HEK293 (cell line): ENCODE measurements around the gene PTRHD1.
A peak's percentile ranks its signal among the peaks of the same experiment; 100 is the strongest.

Experiments used
- CTCF ChIA-PET: fragments of 350-600 bp; formaldehyde crosslinking; extraction: SDS; loops from one replicate; lab custom pipeline; 2021; ENCODE audit warnings: antibody characterized with exemption; lab: Yijun Ruan, JAX
- POLR2A ChIA-PET: fragments of 300-600 bp; formaldehyde crosslinking; extraction: SDS; loops from one replicate; lab custom pipeline; 2020; ENCODE audit warnings: antibody characterized with exemption, inconsistent platforms; lab: Yijun Ruan, JAX
- H3K27ac ChIP-seq: fragments of 200-500 bp; sonication (Bioruptor generic); 2 replicates; pipeline ENCODE4 v1.5.1; 2014; ENCODE audit warnings: low read depth, low read length, control low read depth, inconsistent platforms; ENCODE audit errors: extremely low read depth
- H3K36me3 ChIP-seq, 2 experiments: fragments of 200-500 bp in 1 of 2; sonication (Bioruptor generic) in 1 of 2; 1 replicate in 1 of 2; 2 replicates in 1 of 2; pipeline ENCODE4 v1.5.1; 2014 to 2017; ENCODE audit warnings: inconsistent platforms in 2 of 2, low read length in 2 of 2; ENCODE audit not compliant: control insufficient read depth in 2 of 2, insufficient read depth in 1 of 2
- H3K4me1 ChIP-seq: fragments of 200-500 bp; sonication (Bioruptor generic); 2 replicates; pipeline ENCODE4 v1.5.1; 2014; ENCODE audit warnings: mild to moderate bottlenecking, low read length, inconsistent platforms; ENCODE audit not compliant: control insufficient read depth, insufficient read depth
- H3K4me3 ChIP-seq: 2 replicates; pipeline ENCODE4 v1.5.1; 2011; ENCODE audit warnings: low read depth, mild to moderate bottlenecking, control low read depth, low read length, moderate library complexity
- H3K9me3 ChIP-seq: fragments of 200-500 bp; sonication (Bioruptor generic); 2 replicates; pipeline ENCODE4 v1.5.1; 2014; ENCODE audit warnings: low read depth, low read length, inconsistent platforms; ENCODE audit not compliant: control insufficient read depth, insufficient read depth
- HOXD13 ChIP-seq: sonication (generic); formaldehyde crosslinking; IDR thresholded peaks from 2 replicates; pipeline ENCODE4 v1.8.0; 2022; ENCODE audit warnings: missing genetic modification reagents, borderline replicate concordance
- KLF9 ChIP-seq: fragments of 450-650 bp; formaldehyde crosslinking; IDR thresholded peaks from 2 replicates; pipeline ENCODE4 v1.5.1; 2016; ENCODE audit warnings: missing biosample characterization, missing genetic modification characterization, low read depth
- OSR2 ChIP-seq: fragments of 450-650 bp; formaldehyde crosslinking; IDR thresholded peaks from 2 replicates; pipeline ENCODE4 v1.5.1; 2016; ENCODE audit warnings: missing biosample characterization, missing genetic modification characterization
- PRDM2 ChIP-seq: fragments of 450-650 bp; formaldehyde crosslinking; IDR thresholded peaks from 2 replicates; pipeline ENCODE4 v1.5.1; 2016; ENCODE audit warnings: missing biosample characterization, missing genetic modification characterization, borderline replicate concordance
- ZNF10 ChIP-seq: fragments of 450-650 bp; formaldehyde crosslinking; IDR thresholded peaks from 2 replicates; pipeline ENCODE4 v1.5.1; 2017; ENCODE audit warnings: missing biosample characterization, missing genetic modification characterization
- ZNF112 ChIP-seq: fragments of 450-650 bp; formaldehyde crosslinking; IDR thresholded peaks from 2 replicates; pipeline ENCODE4 v1.5.0; 2017; ENCODE audit warnings: missing biosample characterization, missing genetic modification characterization
- ZNF114 ChIP-seq: fragments of 450-650 bp; formaldehyde crosslinking; IDR thresholded peaks from 2 replicates; pipeline ENCODE4 v1.5.0; 2017; ENCODE audit warnings: missing biosample characterization, missing genetic modification characterization
- ZNF138 ChIP-seq: fragments of 450-650 bp; formaldehyde crosslinking; IDR thresholded peaks from 2 replicates; pipeline ENCODE4 v1.5.1; 2016; ENCODE audit warnings: missing biosample characterization, missing genetic modification characterization, borderline replicate concordance
- ZNF239 ChIP-seq: fragments of 450-650 bp; formaldehyde crosslinking; IDR thresholded peaks from 2 replicates; pipeline ENCODE4 v1.5.1; 2016; ENCODE audit warnings: missing biosample characterization, missing genetic modification characterization
- ZNF350 ChIP-seq: fragments of 450-650 bp; formaldehyde crosslinking; IDR thresholded peaks from 2 replicates; pipeline ENCODE4 v1.5.0; 2017; ENCODE audit warnings: missing biosample characterization, mild to moderate bottlenecking, missing genetic modification characterization
- ZNF404 ChIP-seq: fragments of 450-650 bp; formaldehyde crosslinking; IDR thresholded peaks from 2 replicates; pipeline ENCODE4 v1.5.1; 2017; ENCODE audit warnings: missing biosample characterization, missing genetic modification characterization
- ZNF580 ChIP-seq: fragments of 450-650 bp; formaldehyde crosslinking; IDR thresholded peaks from 2 replicates; pipeline ENCODE4 v1.5.1; 2016; ENCODE audit warnings: missing biosample characterization, missing genetic modification characterization
- ZNF624 ChIP-seq: fragments of 450-650 bp; formaldehyde crosslinking; IDR thresholded peaks from 2 replicates; pipeline ENCODE4 v1.5.1; 2017; ENCODE audit warnings: missing biosample characterization, missing genetic modification characterization
- ZNF626 ChIP-seq: fragments of 450-650 bp; sonication (Bioruptor Pico); formaldehyde crosslinking; IDR thresholded peaks from 2 replicates; pipeline ENCODE4 v1.5.1; 2018; ENCODE audit warnings: missing biosample characterization, missing genetic modification characterization, inconsistent platforms
- ZNF654 ChIP-seq: fragments of 450-650 bp; formaldehyde crosslinking; IDR thresholded peaks from 2 replicates; pipeline ENCODE4 v1.5.1; 2016; ENCODE audit warnings: low read depth, missing biosample characterization, missing genetic modification characterization
- ZNF707 ChIP-seq: fragments of 450-650 bp; formaldehyde crosslinking; IDR thresholded peaks from 2 replicates; pipeline ENCODE4 v1.5.1; 2016; ENCODE audit warnings: missing biosample characterization, missing genetic modification characterization
- ZNF747 ChIP-seq: fragments of 450-650 bp; formaldehyde crosslinking; IDR thresholded peaks from 2 replicates; pipeline ENCODE4 v1.5.1; 2016; ENCODE audit warnings: missing biosample characterization, missing genetic modification characterization
- ZNF777 ChIP-seq: fragments of 450-650 bp; formaldehyde crosslinking; IDR thresholded peaks from 2 replicates; pipeline ENCODE4 v1.5.1; 2017; ENCODE audit warnings: missing biosample characterization, missing genetic modification characterization, borderline replicate concordance
- ZSCAN23 ChIP-seq: fragments of 450-650 bp; formaldehyde crosslinking; IDR thresholded peaks from 2 replicates; pipeline ENCODE4 v1.5.1; 2016; ENCODE audit warnings: missing biosample characterization, missing genetic modification characterization
- ZSCAN30 ChIP-seq: fragments of 450-650 bp; IDR thresholded peaks from 2 replicates; pipeline ENCODE4 v1.5.1; 2018; ENCODE audit warnings: missing biosample characterization, mild to moderate bottlenecking, missing genetic modification characterization, moderate library complexity

The PTRHD1 gene

GRCh38 chr2:24830786-24831185 lies 37.6 kb upstream of the PTRHD1 start:
- H3K4me3 ChIP-seq = no peak overlapping the region
- TF ChIP-seq ZNF707 = no peak
- TF ChIP-seq ZNF747 = no peak
- TF ChIP-seq ZNF626 (tag by site-specific recombination) = no peak
- no peak for TF ChIP-seq ZNF404 (tag by site-specific recombination)
- no peak for TF ChIP-seq ZNF114 (tag by site-specific recombination)
- no peak for TF ChIP-seq ZNF580 (tag by site-specific recombination)
- no peak for TF ChIP-seq ZSCAN30 (tag by site-specific recombination)
- TF ChIP-seq KLF9 (tag by site-specific recombination) = no peak
- no peak for TF ChIP-seq ZNF350 (tag by site-specific recombination)
- no peak for TF ChIP-seq OSR2 (tag by site-specific recombination)
- TF ChIP-seq PRDM2 = no peak
- no peak for TF ChIP-seq ZNF138 (tag by site-specific recombination)
- no peak for TF ChIP-seq ZNF624
- TF ChIP-seq ZNF112 (tag by site-specific recombination) = no peak
- TF ChIP-seq ZNF10 (tag by site-specific recombination) = no peak
- no peak for TF ChIP-seq ZNF239 (tag by site-specific recombination)
- no peak for TF ChIP-seq ZNF777 (tag by site-specific recombination)
- no peak for TF ChIP-seq HOXD13 (CRISPR knock-in tag)
- ChIA-PET POLR2A (no interaction called here), CTCF (interaction anchor here (0.7 to 1.5 kb wide), 4 partner anchors 38 to 421 kb away, joined by 3 to 6 read pairs (median 4); partner anchors contain the start of genes CENPO and PTRHD1)
- H3K4me1 ChIP-seq = no peaks in the 10 kb centered on the region
- no peak overlapping the region for H3K27ac ChIP-seq
- no peaks in the 10 kb centered on the region for H3K9me3 ChIP-seq
- peaks cover 0 to 55% of the 10 kb centered on the region in 2 experiments; a peak in 2 of 3 replicates for H3K36me3 ChIP-seq

GRCh38 chr2:24830351-24830750 lies 37.2 kb upstream of the PTRHD1 start:
- TF ChIP-seq ZSCAN23 (tag by site-specific recombination) (no peak), ZNF654 (tag by site-specific recombination) (peak; percentile 19; the same call in 1 of the 2 replicates)
- TF ChIP-seq, all 188 proteins: peak for 1
- no peaks in the 10 kb centered on the region for H3K4me1 ChIP-seq
- ChIA-PET CTCF (interaction anchor here (1.2 to 1.5 kb wide), 3 partner anchors 38 to 420 kb away, joined by 3 to 6 read pairs (median 4); partner anchors contain the start of genes CENPO and PTRHD1), POLR2A (interaction anchor here (0.6 kb wide), 1 partner anchor 170 kb away, joined by 3 read pairs; no protein-coding TSS in a partner anchor)
- no peak overlapping the region for H3K27ac ChIP-seq
- no peaks in the 10 kb centered on the region for H3K9me3 ChIP-seq
- H3K36me3 ChIP-seq = peaks cover 0 to 59% of the 10 kb centered on the region in 2 experiments; a peak in 2 of 3 replicates
- no peak overlapping the region for H3K4me3 ChIP-seq
